GM03348 (cell line): ENCODE measurements around the gene ATXN7L1.
"Not testable (repeated sequence)": the region's sequence is repeated elsewhere in the genome, so short reads cannot be mapped to it uniquely, and the experiment has no call there.

Experiments used
- DNase-seq: peaks from one replicate; pipeline ENCODE4 v3.0.0; 2012; ENCODE audit warnings: low spot score

ATXN7L1 gene

GRCh38 chr7:105744258-105744657, 132.1 kb downstream of the ATXN7L1 start:
- DNase-seq, result no peak

GRCh38 chr7:105743351-105744090, 132.9 kb downstream of the ATXN7L1 start:
- DNase-seq, result no peak

- no peak for DNase-seq
These were observed 133.6 kb downstream of the ATXN7L1 start for GRCh38 chr7:105742787-105743186.

- no peak for DNase-seq
These were observed 134.4 kb downstream of the ATXN7L1 start for GRCh38 chr7:105741982-105742381.

- DNase-seq, result no peak
These were observed 138.3 kb downstream of the ATXN7L1 start for GRCh38 chr7:105738133-105738532.

- DNase-seq, result no peak
These were observed 142.2 kb downstream of the ATXN7L1 start for GRCh38 chr7:105734233-105734632.

GRCh38 chr7:105731042-105731441, 145.4 kb downstream of the ATXN7L1 start:
- DNase-seq, result no peak

- DNase-seq, result no peak
These were observed 148.4 kb downstream of the ATXN7L1 start for GRCh38 chr7:105728028-105728427.

GRCh38 chr7:105724688-105725087, 151.7 kb downstream of the ATXN7L1 start:
- no peak for DNase-seq

- no peak for DNase-seq
These were observed 152.8 kb downstream of the ATXN7L1 start for GRCh38 chr7:105723572-105723971.

- DNase-seq, result no peak
These were observed 154.8 kb downstream of the ATXN7L1 start for GRCh38 chr7:105721571-105722104.

- DNase-seq, result no peak
These were observed 156.5 kb downstream of the ATXN7L1 start for GRCh38 chr7:105719919-105720318.

- no peak for DNase-seq
These were observed 157.0 kb downstream of the ATXN7L1 start for GRCh38 chr7:105719395-105719794.

- DNase-seq, result no peak
These were observed 157.9 kb downstream of the ATXN7L1 start for GRCh38 chr7:105718511-105718925.

- no peak for DNase-seq
These were observed 160.9 kb downstream of the ATXN7L1 start for GRCh38 chr7:105715528-105715927.

GRCh38 chr7:105713488-105714465, 162.6 kb downstream of the ATXN7L1 start:
- DNase-seq, result peak; percentile 57

GRCh38 chr7:105712877-105713276, 163.5 kb downstream of the ATXN7L1 start:
- no peak for DNase-seq

- DNase-seq, result no peak
These were observed 164.5 kb downstream of the ATXN7L1 start for GRCh38 chr7:105711726-105712402.

- not testable (repeated sequence) for DNase-seq
These were observed 165.7 kb downstream of the ATXN7L1 start for GRCh38 chr7:105710720-105711119.

- no peak for DNase-seq
These were observed 167.7 kb downstream of the ATXN7L1 start for GRCh38 chr7:105708763-105709080.

- DNase-seq, result no peak
These were observed 168.2 kb downstream of the ATXN7L1 start for GRCh38 chr7:105707967-105708762.
